HepG2 (cell line): ENCODE measurements around the gene C1orf21.

Source experiments
- JUNB ChIP-seq: sonication (generic); formaldehyde crosslinking; IDR thresholded peaks from 2 replicates; pipeline ENCODE4 v1.8.0; 2022; ENCODE audit warnings: missing genetic modification reagents, mild to moderate bottlenecking, borderline replicate concordance
- KDM6A ChIP-seq: IDR thresholded peaks from 2 replicates; pipeline ENCODE4 v1.6.1; 2016; ENCODE audit warnings: low read depth
- PCBP2 ChIP-seq: fragments of 200-400 bp; formaldehyde crosslinking; optimal IDR thresholded peaks from 2 replicates; pipeline ENCODE3; 2018; ENCODE audit warnings: low read length, low read depth; ENCODE audit not compliant: poor library complexity, severe bottlenecking
- RARA ChIP-seq: IDR thresholded peaks from 2 replicates; pipeline ENCODE4 v1.6.1; 2016; ENCODE audit warnings: missing genetic modification reagents, missing compliant biosample characterization
- RFX5 ChIP-seq: IDR thresholded peaks from 2 replicates; pipeline ENCODE4 v1.6.1; 2011; ENCODE audit warnings: low read depth, low read length, improper control_type of control experiment
- ZNF225 ChIP-seq: sonication (generic); formaldehyde crosslinking; IDR thresholded peaks from 2 replicates; pipeline ENCODE4 v1.4.0; 2020; ENCODE audit warnings: mild to moderate bottlenecking, missing genetic modification reagents
- ZNF274 ChIP-seq: sonication (generic); formaldehyde crosslinking; IDR thresholded peaks from 2 replicates; pipeline ENCODE4 v1.5.1; 2020; ENCODE audit warnings: mild to moderate bottlenecking, missing genetic modification reagents
- ZNF674 ChIP-seq: sonication (generic); formaldehyde crosslinking; IDR thresholded peaks from 2 replicates; pipeline ENCODE4 v1.5.0; 2020; ENCODE audit warnings: low read depth, mild to moderate bottlenecking, missing genetic modification reagents

- TF ChIP-seq RARA (CRISPR knock-in tag) (no peak), JUNB (CRISPR knock-in tag) (no peak), PCBP2 (no peak), RFX5 (no peak), ZNF274 (CRISPR knock-in tag) (no peak), ZNF225 (CRISPR knock-in tag) (no peak), ZNF674 (CRISPR knock-in tag) (no peak), KDM6A (CRISPR knock-in tag) (no peak)
These were observed 211.0 kb downstream of the C1orf21 start for GRCh38 chr1:184597650-184598357.
